H54 (cell line): ENCODE measurements around the gene KIAA1671.

Source experiments
- DNase-seq: peaks from one replicate; pipeline ENCODE4 v3.0.0; 2011; ENCODE audit warnings: low spot score, mixed read lengths; ENCODE audit not compliant: insufficient read length
- FAIRE-seq: peaks from 3 replicates; lab custom pipeline; 2011; peaks lifted over from hg19 to GRCh38; lab: Jason Lieb, UNC
- POLR2A ChIP-seq: IDR thresholded peaks from 2 replicates; pipeline ENCODE4 v1.6.1; 2011; ENCODE audit warnings: low read depth, mild to moderate bottlenecking, low read length

KIAA1671 gene

DNA sequence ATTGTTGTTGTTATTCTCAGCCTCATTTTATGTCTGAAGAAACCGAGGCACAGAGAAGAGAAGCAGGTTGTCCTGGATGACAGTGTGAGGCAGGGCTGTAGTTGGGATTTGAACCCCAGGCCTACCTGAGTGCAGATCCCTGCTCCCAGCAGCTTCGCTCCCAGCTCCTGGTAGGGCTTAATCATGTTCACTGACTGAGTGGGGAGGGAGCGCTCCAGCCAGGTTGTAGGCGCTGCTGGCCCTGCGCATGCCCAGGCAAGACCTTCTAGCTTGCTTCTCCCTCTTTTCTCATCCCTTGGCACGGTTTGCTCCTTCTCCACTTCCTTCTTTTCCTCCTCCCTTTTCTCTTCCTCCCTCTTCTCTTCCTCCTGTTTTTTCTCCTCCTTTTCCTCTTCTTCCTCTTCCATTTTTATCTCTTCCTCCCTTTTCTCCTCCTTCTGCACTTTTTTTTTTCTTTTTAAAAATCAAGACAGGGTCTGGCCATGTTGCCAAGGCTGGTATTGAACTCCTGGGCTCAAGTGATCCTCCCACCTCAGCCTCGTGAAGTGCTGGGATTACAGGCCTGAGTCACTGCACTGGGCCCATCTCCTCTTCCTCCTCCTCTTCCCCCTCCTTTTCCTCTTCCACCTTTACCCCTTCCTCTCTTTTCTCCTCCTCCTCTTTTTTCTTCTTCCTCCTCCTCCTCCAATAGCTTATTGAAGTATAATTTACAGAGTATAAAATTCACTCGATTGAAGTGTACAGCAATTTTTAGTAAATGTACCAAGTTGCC lies 109.3 kb downstream of the KIAA1671 start:
- FAIRE-seq (no peak), DNase-seq (no peak)
- no peak for TF ChIP-seq POLR2A

DNA sequence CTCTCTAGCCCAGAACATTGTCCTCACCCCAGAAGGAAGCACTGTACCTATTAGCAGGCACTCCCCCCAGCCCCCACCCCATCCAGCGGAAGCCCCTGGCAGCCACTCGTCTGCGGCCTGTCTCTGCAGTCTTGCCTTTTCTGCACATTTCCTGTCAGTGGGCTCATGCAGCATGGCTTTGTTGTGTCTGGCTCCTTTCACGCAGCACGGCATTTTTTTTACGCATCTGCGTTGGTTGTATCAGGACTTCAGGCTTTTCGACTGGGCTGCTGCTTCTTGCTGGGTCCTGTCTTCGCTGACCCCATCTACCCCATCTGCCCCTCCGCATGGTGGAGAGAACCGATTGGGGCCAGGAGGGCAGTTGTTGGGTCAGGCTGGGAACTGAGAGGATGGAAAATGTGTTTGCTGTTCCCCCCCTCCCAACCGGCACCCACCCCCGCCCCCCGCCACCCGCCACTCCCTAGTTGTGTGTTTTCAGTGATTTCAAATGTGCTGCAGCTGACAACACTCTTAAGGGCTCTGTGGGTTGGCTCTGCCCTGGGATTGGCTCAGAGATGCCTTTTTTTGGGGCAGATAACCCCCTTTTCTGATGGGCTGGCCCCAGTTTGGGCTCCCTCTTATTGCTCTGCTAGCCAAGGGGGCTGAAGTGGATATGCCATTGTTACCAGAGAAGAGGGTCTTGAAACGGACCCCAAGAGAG lies 110.0 kb downstream of the KIAA1671 start:
- no peak for TF ChIP-seq POLR2A
- DNase-seq = no peak
- FAIRE-seq = no peak

DNA sequence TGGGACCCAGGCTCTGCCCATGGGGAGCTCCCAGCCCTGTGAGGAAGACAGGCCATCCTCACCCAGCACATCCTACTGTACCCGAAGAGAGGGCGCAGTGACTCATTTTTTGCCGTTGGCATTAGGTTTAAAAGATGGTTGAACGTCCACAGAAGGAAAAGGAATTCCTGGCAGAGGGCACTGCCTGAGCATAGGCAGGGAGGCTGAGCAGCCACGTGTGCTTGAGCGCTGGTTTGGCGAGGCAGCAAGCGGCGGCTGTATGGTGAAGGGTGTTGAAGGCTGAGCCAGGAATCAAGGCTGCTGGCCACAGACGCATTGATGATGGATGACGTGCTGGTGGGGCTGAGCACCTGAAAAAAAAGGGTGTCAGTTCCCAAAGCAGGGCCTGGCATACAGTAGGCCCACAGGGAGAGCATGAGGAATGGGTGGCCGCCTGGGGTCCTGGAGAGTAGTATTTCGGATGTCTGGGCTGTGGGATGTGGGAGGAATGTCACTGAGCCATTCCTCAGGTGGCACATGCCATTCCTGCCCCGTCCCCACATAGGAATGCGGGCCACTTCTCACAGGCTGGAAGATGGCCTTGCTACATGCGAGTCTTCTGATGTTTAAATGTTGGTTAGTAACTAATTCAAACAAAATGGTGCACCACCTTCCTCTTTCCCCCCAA lies 112.5 kb downstream of the KIAA1671 start:
- FAIRE-seq (no peak), DNase-seq (no peak)
- no peak for TF ChIP-seq POLR2A

DNA sequence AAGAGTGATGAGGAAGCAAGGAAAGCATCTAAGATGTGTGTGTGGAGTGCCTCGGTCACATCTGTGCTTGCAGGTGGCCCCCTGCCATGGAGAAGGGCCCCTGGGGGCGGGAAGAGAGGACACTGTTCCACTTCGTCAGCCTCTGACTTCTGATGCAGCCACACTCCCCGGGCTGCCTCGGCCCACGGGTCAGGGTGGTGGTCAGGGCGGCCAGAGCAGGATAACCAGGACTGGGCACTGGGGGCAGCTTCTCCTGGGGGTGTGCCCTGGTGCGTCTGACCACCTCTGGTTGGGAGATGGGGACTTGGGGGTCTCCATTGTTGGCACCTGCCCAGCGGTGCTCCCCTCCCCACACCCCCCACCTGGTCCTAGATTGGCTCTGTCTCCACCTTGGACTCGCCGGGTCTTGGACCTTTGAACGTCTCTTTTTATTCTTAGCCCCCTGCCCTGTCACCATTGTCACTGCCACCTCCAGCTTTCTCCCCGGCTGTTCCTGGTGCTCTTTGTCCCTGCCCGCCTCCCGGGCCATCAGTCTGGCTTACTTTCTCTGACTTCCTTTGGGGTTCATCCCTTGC lies 114.4 kb downstream of the KIAA1671 start:
- DNase-seq (no peak), FAIRE-seq (no peak)
- no peak for TF ChIP-seq POLR2A

DNA sequence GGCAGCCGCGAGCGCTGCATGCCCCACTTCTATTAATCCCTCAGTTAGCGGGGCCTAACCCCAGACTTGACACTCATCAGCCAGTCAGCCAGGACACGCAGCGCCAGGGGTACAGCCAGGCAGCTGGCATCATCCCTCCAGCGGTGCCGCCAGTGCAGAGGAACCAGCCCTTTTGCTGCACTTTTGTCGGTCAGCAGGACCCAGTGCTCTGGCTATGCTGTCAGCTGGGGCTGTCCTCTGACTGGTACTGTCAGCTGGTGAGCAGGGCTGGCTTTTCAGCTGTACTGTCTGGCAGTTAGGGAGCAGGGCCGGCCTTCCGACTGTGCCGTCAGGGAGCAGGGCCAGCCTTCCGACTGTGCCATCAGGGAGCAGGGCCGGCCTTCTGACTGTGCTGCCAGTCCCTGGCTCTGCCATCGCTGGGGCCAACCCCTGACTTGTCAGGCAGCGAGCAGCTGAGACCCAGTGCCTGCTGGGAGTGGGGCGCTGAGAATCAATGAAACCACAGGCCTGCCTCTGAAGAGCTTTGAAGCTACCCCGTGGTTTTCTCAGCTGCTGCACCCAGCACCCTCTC lies 115.4 kb downstream of the KIAA1671 start:
- no peak for FAIRE-seq
- DNase-seq = no peak
- no peak for TF ChIP-seq POLR2A

DNA sequence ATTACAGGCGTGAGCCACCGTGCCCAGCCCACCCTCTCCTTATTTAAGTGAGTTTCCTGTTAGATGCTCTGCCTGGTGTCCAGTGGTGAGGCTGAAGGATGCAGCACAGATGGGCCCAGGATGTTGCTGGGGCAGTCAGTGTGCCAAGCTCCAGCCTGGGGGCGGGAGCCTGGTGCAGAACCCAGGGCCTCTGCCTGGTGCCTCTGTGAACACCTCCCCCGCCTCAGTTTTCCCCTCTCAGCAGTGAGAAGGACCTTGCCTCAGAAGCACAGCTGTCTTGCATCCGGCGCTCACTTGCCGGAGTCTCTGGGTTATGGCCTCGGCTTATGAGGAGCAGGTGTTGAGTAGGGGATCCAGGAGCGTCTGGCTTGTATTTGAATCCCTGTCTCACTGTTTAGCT lies 116.2 kb downstream of the KIAA1671 start:
- TF ChIP-seq POLR2A = no peak
- no peak for DNase-seq

DNA sequence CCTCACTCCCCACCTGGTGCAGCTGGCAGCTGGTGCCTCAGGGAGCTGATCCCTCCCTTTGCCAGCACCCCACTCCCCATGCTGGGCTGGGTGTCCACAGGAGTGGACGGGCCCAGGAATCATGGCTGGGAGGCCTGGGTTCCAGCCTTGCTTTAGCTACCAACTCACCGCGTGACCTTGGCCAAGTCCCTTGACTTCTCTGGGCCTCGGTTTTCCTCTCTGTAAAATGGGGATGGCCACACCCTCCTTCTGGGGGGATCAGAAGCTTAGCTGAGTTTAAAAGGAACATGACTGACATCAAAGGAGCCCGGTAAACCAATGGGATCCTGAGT lies 116.9 kb downstream of the KIAA1671 start:
- DNase-seq = no peak
- no peak for TF ChIP-seq POLR2A
- no peak for FAIRE-seq

More for the DNA sequence above, 116.2 kb downstream of the KIAA1671 start:
- FAIRE-seq = no peak

DNA sequence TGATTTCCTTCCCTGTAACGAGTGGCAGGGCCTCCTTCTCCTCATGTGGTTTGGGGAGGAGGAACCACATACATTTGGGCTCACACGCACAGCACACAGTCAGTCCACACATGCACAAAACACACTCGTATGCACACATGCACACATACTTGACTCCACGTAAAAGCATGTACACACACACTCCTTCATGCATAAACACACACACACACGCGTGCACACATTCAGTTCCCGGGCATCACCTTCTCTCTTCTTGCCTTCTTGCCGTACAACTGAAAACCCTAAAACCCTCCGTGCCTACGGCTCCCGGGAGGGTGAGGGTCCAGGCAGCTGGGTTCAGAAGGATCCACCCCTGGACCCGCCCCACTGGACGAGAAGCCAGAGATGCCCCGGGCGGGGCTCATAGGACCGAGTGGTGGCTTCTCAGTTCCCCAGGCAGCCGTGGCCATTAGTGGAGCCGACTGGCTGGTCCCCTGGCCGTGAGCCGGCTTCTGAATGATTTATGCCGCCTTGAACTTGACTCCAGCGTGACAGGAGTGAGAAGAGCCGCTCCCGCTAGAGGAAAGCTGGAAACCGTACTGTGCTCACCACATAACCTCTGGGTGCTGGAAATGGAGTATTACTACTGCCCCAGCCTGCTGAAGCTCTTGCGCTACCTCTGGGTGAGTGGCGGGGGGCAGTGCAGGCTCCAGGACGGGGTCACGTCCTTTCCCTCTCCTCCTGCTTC lies 117.4 kb downstream of the KIAA1671 start:
- no peak for FAIRE-seq
- DNase-seq = no peak
- no peak for TF ChIP-seq POLR2A

DNA sequence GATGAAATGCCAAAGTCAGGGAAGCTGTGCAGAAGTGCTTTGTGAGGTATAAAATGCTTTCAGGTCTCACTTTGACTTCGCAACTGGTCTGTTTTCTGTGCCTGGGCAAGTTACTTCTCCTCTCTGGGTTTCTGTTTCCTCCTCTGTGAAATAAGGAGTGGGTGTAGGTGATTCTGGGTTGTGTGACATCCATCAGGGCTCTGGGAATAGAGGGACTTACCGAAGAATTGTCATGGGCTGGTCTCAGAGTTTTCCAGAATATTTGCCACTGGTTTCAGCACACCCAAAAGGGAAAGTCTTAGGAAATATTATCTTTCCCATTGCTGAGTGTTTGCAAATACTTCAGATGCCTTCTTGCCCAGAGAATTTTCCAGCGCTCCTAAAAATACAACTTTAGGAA lies 118.4 kb downstream of the KIAA1671 start:
- FAIRE-seq (no peak), DNase-seq (no peak)
- no peak for TF ChIP-seq POLR2A

DNA sequence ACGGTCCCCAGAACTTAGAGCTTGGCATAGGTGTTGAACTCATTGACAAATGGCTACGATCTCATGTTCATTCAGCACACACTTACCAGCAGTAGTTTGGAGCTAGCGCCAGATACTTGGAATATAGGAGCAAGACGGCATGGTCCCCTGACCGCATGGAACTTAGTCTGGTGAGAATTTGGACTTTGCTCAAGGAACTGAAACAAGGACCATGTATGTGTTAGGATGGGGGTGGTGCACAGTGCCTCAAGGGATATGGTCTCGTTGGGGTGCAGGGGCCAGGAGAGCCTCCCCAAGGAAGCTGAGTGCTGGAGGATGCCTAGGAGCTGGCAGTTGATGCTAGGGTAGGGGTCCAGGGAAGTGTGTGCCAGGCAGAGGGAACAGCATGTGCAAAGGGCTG lies 119.2 kb downstream of the KIAA1671 start:
- TF ChIP-seq POLR2A = no peak
- DNase-seq (no peak), FAIRE-seq (no peak)

DNA sequence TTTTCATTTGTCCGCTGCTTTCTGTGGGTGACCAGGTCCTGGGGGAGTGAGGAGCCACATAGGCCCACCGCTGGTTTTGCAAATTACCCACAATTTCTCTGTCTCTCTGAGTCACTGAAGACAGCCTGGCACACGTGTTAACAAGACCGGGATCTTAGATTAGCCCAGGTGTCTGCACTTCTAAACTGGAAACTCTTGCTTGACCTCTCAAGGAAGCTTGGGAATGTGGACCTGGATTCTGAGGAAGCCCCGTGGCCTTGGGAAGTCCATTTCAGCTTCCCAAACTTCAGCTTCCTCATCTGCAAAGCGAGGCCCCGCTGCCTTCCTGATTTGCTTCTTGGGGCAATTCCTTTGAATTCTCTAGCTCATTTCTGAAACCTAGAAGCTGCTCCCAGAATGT lies 119.9 kb downstream of the KIAA1671 start:
- DNase-seq (no peak), FAIRE-seq (no peak)
- no peak for TF ChIP-seq POLR2A

DNA sequence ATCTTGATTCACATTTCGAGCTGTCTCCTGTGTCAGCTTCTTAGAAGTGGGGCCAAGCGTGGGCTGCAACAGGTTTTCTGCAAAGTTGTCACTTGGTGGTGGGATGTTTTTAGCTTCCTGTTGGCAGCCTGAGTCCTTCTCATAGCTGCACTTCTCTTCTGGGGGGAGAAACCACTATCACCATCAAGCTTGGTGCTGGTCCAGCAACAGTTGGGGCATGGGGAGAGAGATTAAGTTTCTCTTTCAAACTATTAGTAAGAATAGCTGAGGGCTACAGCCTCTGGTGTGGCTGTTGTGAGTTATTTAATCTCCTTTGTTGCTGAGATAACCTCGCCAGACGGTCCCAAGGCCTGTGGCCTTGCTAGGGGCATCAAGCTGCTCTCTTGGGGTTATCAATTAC lies 123.8 kb downstream of the KIAA1671 start:
- no peak for DNase-seq
- no peak for FAIRE-seq
- TF ChIP-seq POLR2A = no peak

DNA sequence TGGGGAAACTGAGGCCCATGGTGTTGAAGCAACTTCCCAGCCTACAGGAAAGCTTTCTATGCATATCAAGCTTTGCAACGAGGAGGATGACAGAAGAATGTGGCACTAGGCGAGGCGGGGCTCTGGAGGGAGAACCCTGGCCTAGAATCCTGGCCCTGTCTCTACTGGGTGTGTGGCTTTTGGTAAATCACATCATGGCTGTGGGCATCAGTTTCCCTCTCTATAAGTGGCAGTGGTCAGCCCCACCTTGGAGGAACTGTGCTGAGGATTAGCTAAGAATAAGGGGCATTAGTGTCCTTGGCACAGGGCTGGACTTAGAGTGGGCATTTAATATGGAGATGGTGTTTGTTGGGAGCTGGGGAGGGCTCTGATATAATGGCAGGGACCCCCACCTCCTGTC lies 124.5 kb downstream of the KIAA1671 start:
- no peak for TF ChIP-seq POLR2A
- no peak for FAIRE-seq
- DNase-seq = no peak
